Activated CD8-positive, alpha-beta T cell treated with anti-CD3 and anti-CD28 coated beads for 36 hours (primary cell): ENCODE results near the gene GNAT3. TPM values are rescaled to one million over a fixed set of nuclear protein-coding genes. Genes with fewer than 3 reads are reported as not detected.

Experiments used
- ATAC-seq: fragments of 200-7000 bp; cut with Tn5 transposase; one replicate; pipeline ENCODE4 v1.10.0; 2021; ENCODE audit warnings: mild to moderate bottlenecking, moderate library complexity
- CTCF ChIA-PET: fragments of 350-600 bp; sonication (Branson Sonifier 250); formaldehyde crosslinking; loops from one replicate; lab custom pipeline; 2021; ENCODE audit warnings: antibody characterized with exemption; lab: Charles Lee
- POLR2A ChIA-PET: fragments of 350-600 bp; sonication (Branson Sonifier 250); formaldehyde crosslinking; loops from one replicate; lab custom pipeline; 2021; ENCODE audit warnings: antibody characterized with exemption; lab: Charles Lee
- DNase-seq: peaks from one replicate; pipeline ENCODE4 v3.0.0-alpha.2; 2020
- H3K27ac Mint-ChIP-seq: one replicate; pipeline ENCODE4 v1.8.0; 2021; ENCODE audit warnings: mild to moderate bottlenecking, mixed read lengths
- H3K27me3 Mint-ChIP-seq: one replicate; pipeline ENCODE4 v1.8.0; 2021; ENCODE audit warnings: mixed read lengths
- H3K36me3 Mint-ChIP-seq: one replicate; pipeline ENCODE4 v1.8.0; 2021; ENCODE audit warnings: low read depth, mixed read lengths
- H3K4me1 Mint-ChIP-seq: one replicate; pipeline ENCODE4 v1.8.0; 2021; ENCODE audit warnings: low read depth, mixed read lengths
- H3K4me3 Mint-ChIP-seq: one replicate; pipeline ENCODE4 v1.8.0; 2021; ENCODE audit warnings: mild to moderate bottlenecking, moderate library complexity, mixed read lengths
- H3K9me3 Mint-ChIP-seq: one replicate; pipeline ENCODE4 v1.8.0; 2021; ENCODE audit warnings: mixed read lengths
- intact Hi-C: fragments of 100-400 bp; cut with micrococcal nuclease; formaldehyde crosslinking; loops from one replicate; pipeline ENCODE4 v1.10.0; 2022
- total RNA-seq, 2 experiments: library from RNA; stranded (reverse); gene quantifications; one replicate each; pipeline ENCODE4 v1.2.3, GENCODE V29; 2021
- TF ChIP-seq, protein P1 (sequence below): fragments of 200-600 bp; IDR thresholded peaks from one replicate; pipeline ENCODE4 v1.8.0; 2022; ENCODE audit warnings: antibody characterized with exemption, mild to moderate bottlenecking

GNAT3 gene
- total RNA-seq, 2 experiments from 2014 or later = not detected

DNA sequence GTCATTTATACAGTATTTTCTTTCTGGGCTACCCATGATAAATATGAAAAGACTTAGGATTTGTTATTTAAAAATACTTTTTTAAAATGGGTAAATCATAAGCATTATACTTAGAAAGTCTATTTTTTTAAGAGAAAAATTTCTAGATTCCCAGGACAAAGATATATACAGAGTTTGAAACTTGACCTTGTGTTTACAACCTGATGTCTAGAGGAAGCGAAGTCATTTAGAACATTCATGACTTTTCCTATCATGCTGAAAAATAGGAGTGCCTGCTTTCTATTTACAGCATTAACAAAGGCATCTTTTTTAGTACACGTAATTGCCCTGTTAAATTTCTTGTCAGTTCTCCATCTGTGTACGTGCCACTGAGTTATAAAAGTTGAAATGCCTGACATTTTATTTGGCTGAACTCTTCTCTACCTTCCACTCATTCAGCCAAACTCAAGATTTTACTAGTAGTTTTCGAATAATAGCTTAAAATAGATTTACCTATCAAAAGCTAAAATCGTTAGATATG is 23.0 kb downstream of the GNAT3 start:
- H3K27me3 Mint-ChIP-seq = peaks cover 1% of the 10 kb centered on the region
- H3K36me3 Mint-ChIP-seq = no peaks in the 10 kb centered on the region
- no peak overlapping the region for H3K27ac Mint-ChIP-seq
- no peaks in the 10 kb centered on the region for H3K4me1 Mint-ChIP-seq
- intact Hi-C loops = no loop called here
- TF ChIP-seq, protein P1, sequence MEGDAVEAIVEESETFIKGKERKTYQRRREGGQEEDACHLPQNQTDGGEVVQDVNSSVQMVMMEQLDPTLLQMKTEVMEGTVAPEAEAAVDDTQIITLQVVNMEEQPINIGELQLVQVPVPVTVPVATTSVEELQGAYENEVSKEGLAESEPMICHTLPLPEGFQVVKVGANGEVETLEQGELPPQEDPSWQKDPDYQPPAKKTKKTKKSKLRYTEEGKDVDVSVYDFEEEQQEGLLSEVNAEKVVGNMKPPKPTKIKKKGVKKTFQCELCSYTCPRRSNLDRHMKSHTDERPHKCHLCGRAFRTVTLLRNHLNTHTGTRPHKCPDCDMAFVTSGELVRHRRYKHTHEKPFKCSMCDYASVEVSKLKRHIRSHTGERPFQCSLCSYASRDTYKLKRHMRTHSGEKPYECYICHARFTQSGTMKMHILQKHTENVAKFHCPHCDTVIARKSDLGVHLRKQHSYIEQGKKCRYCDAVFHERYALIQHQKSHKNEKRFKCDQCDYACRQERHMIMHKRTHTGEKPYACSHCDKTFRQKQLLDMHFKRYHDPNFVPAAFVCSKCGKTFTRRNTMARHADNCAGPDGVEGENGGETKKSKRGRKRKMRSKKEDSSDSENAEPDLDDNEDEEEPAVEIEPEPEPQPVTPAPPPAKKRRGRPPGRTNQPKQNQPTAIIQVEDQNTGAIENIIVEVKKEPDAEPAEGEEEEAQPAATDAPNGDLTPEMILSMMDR = no peak
- ChIA-PET CTCF (no interaction called here), POLR2A (no interaction called here)
- ATAC-seq = no peak
- H3K9me3 Mint-ChIP-seq = no peaks in the 10 kb centered on the region
- no peak for DNase-seq
- H3K4me3 Mint-ChIP-seq = no peak overlapping the region

DNA sequence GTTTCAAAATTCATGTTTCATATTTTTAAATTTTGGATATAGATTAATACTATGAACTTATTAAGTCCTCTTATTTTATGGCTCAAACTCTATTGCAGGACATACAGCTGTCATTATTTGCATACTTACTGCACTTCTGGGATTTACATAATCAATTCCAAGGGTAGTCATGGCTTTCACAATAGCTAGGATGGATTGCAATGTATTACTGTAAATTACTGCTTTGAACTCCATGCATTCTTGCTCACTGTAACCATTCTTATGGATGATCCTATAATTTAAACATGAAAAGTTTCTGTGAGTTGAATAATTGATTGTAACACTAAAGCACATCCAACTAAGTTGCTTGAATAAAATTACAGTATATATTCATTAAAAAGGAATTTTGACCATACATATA is 23.5 kb downstream of the GNAT3 start:
- ChIA-PET POLR2A (no interaction called here), CTCF (no interaction called here)
- Mint-ChIP-seq H3K4me3 (no peak overlapping the region), H3K4me1 (no peaks in the 10 kb centered on the region), H3K27me3 (peaks cover 1% of the 10 kb centered on the region), H3K9me3 (no peaks in the 10 kb centered on the region), H3K27ac (no peak overlapping the region), H3K36me3 (no peaks in the 10 kb centered on the region)
- no peak for DNase-seq
- ATAC-seq = no peak
- intact Hi-C loops = no loop called here
- TF ChIP-seq, protein P1 = no peak

DNA sequence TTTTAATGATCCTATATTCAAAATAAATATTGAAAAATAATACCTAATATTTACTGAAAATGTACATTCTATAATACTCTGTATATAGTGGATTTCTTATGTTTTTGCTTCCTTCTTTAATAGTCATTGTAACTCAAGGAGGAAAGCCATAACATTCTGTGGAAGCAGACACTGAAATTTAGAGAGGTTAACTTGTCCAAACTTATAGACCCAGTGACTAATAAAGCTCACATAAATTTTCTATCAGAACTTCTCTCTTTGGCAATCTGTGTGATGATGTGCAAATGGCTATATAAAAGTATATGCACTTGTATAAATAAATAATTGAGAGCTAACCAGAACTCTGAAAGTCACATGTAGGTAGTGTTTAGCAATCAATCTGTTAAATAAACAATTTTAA is 26.1 kb downstream of the GNAT3 start:
- no peak for DNase-seq
- H3K27me3 Mint-ChIP-seq = peaks cover 1% of the 10 kb centered on the region

DNA sequence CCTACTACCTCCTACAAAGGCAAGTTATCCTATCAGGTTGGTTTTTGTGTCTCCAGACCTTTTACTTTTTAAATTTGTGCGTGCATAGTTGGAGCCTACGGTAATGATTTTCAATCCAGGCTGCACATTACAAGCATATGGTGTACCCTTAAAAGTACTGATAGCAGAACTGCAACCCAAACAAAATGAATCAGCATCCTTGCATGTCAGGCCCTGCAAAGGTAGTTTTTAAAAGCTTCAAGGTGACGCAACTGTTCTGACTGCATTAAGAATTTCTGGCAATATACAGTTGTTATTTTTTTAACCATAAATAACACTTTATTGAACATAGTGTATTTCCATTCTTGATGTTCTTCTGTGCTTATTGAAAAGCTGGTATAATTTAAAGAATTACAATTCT is 28.9 kb downstream of the GNAT3 start:
- intact Hi-C loops = no loop called here
- ChIA-PET POLR2A (no interaction called here), CTCF (no interaction called here)
- no peak overlapping the region for H3K27ac Mint-ChIP-seq
- ATAC-seq = no peak
- H3K36me3 Mint-ChIP-seq = no peaks in the 10 kb centered on the region
- TF ChIP-seq, protein P1 = no peak
- no peaks in the 10 kb centered on the region for H3K4me1 Mint-ChIP-seq
- H3K27me3 Mint-ChIP-seq = peaks cover 1% of the 10 kb centered on the region
- no peak overlapping the region for H3K4me3 Mint-ChIP-seq
- H3K9me3 Mint-ChIP-seq = no peaks in the 10 kb centered on the region
- DNase-seq = no peak

More for the DNA sequence above, 26.1 kb downstream of the GNAT3 start:
- Mint-ChIP-seq H3K36me3 (no peaks in the 10 kb centered on the region), H3K9me3 (no peaks in the 10 kb centered on the region), H3K4me3 (no peak overlapping the region), H3K4me1 (no peaks in the 10 kb centered on the region), H3K27ac (no peak overlapping the region)
- TF ChIP-seq, protein P1 = no peak
- intact Hi-C loops = no loop called here
- POLR2A ChIA-PET = no interaction called here
- CTCF ChIA-PET = no interaction called here
- ATAC-seq = no peak

DNA sequence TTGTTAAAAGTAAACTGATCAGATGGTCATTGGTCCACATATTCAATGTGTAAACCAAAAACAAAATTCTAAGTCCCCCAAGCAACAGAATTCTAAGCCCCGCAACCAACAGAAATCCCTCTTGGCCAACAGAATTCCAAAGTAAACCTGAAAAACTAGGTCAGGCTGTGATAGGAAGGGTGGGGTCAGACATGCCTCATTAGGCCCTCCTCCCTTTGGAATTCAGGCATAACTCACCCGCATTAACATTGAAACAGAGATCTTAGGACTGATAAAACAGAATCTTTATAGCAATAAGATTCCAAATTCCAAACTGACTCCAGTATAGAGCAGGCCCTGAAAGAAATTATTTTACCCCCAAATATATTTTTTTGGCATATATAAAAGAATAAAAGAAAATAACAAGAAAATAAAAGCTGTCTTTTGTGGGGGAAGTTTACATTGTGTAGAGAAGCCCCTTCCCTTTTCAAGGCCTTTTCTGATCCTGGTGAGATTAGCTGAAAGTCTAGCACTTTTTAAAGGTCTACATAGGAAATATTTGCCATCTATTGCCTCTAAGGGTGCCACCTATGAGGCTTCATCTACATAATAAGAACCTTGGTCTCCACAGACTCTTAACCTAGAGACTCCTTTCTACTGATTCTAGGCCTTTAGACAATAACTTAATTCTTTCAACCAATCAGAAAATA is 30.5 kb downstream of the GNAT3 start:
- no peak for DNase-seq
- Mint-ChIP-seq H3K4me1 (no peaks in the 10 kb centered on the region), H3K36me3 (no peaks in the 10 kb centered on the region), H3K27me3 (no peaks in the 10 kb centered on the region), H3K9me3 (no peaks in the 10 kb centered on the region), H3K27ac (no peak overlapping the region), H3K4me3 (no peak overlapping the region)
- POLR2A ChIA-PET = no interaction called here
- ATAC-seq = no peak
- intact Hi-C loops = no loop called here
- CTCF ChIA-PET = no interaction called here
- TF ChIP-seq, protein P1 = no peak
